HG03460 (cell line): ENCODE measurements around the gene C1QTNF12.

Experiments used
- ATAC-seq: cut with Tn5 transposase; IDR thresholded peaks from one replicate; pipeline ENCODE4 v1.9.1; 2021; ENCODE audit not compliant: unreplicated experiment

C1QTNF12 gene

DNA sequence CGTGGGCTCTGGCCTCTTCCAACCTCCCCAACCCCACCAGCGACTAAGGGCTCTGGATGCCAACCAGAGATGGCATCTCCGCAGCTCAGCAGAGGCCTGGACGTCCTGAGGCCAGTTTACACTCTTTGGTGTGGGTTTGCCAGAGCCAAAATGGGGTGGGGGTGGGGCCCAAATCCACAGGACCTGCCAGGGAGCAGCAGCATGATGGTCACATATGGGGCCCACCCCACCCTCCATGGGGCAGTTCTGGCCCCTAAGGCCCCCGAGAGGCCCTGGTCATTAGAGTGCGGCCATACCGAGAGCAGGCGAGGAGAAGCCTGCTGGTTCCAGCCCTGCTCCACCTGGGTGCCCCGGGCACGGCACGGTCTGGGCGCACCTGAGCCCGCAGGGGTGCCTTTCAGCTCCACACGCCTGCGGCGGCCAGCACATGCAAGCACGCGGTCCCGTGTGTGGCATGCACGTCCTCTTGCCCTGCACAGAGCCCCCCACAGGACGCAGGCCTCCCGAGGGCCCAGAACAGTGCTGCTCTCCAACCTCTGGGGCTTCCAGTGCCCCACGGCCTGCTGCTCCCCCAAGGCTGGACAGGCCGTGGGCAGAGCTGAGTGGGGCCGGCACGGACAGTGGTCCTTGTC, 4.8 kb downstream of the C1QTNF12 start:
- no peak for ATAC-seq

DNA sequence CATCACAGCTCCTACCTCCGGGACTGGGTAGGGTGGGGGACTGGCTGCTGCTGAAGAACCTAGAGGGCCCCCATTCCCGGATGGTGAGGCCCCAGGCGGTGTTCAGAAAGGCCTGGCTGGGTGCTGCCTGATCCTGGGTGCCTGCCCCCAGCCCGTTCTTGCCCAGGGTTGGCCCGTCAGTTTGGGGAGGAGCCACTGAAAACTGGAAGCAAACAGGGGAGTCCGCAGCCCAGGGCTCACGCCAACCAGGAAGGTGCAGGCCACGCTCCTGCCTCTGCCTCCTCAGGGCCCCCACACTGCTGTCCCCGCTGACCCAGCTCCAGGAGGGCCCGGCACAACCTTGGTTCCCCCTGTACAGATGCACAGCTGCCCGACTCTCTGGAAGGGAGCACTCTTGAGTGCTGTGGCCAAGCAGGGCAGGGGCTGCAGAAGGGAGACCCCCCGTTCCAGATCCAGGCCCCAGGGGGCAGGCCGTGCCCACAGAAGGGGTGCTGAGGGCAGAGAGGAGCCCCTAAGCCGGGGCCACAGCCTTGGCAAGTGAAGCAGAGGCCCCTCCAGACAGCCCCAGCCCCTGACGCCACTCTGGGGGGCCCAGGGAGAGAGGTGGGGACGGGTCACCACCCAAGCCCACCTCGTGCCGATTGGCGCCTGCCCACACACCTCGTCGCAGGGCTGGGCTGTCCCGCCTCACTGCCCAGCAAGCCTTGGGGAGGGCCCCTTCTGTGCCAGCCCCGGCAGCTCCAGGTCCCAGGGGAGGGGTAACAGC, 5.5 kb downstream of the C1QTNF12 start:
- no peak for ATAC-seq

DNA sequence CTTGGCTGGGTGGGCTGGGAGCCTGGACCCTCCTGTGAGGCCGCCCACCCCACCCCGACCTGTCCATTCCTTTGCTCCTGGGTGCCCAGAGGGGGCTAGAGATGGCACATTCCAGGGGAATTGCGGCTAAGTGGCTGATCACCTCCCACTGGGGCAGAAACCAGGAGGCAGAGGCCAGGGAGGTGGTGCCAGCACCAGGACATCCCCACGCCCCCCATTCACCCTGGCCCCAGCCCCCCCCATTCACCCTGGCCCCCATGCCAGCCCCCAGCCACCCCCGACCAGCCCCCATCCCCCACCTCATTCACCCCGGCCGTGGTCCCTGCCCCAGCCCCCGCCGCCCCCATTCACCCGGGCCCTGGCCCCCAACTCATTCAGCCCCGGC, 6.2 kb downstream of the C1QTNF12 start:
- no peak for ATAC-seq

DNA sequence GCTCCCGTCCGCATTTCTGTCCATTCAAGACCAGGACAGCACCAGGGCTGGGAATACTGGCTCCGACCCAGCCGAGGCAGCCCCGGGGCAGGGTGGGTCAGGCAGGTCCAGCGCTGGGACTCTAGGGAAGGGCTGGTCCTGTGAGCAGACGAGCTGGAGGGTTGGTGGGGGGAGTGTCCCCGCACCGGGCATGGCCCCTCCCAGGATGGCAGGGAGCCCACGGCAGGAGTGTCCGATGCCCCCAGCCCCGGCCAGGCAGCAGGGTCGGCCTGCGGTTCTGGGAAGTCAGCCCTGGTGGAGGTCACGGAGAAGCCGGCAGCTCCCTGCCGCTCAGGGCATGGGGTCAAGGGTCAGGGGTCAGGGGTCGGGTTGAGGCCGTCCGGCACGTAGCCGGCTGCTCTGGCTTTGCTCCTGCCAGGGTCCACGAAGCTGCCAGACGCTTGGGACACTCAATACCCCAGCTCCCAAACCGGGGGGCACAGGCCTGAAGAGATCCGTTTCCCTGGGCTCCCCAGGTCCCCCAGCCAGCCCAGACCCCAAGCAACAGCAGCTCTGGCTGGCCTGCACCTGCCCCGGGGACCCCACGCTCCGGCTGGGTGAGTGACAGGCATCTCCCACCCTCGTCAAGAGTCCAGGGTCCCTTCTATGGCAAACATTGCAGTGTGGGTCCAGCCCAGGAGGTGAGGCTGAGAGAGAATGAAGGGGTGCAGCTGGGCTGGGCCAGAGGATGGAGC, 6.7 kb downstream of the C1QTNF12 start:
- ATAC-seq, result no peak

DNA sequence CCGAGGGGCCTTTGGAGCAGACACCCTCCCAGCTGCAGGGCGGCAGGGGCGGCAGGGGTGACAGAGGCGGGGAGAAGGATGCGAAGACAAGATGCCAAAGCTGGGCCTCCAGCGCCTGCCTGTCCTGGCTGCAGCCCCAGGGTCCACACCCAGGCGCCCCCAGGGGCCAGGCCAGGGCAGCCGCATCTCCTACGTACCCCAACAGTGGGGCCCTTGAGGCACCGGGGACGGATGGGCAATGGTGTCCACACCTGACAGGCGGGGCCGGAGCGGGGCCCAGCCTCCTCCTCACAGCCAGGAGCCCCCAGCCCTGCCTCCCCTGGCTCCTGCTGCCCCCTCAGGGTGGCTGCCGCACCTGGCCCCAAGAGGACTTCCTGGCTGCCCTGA, 7.3 kb downstream of the C1QTNF12 start:
- ATAC-seq, result no peak

DNA sequence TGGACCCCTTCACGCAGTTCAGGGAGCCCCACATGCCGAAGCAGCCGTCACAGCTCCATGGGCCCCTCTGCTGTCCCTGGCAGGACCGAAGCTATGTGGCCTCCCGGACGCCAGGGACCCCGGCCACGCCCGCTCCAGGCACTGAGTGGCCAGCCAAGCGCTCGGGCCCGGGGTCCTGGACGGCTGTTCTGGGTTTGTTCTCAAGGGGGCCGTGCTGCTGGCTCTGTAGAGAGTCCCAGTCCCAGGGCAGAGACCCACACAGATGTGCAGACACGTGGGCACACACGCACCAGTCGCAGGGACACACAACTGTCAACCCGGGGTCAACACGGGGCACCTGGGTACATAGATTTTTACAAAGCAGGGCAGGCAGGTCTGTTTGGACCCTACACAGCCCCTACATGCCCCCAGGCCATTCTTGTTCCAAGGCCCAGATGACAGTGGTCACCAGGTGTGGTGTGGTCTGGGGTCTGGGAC, 7.8 kb downstream of the C1QTNF12 start:
- no peak for ATAC-seq

DNA sequence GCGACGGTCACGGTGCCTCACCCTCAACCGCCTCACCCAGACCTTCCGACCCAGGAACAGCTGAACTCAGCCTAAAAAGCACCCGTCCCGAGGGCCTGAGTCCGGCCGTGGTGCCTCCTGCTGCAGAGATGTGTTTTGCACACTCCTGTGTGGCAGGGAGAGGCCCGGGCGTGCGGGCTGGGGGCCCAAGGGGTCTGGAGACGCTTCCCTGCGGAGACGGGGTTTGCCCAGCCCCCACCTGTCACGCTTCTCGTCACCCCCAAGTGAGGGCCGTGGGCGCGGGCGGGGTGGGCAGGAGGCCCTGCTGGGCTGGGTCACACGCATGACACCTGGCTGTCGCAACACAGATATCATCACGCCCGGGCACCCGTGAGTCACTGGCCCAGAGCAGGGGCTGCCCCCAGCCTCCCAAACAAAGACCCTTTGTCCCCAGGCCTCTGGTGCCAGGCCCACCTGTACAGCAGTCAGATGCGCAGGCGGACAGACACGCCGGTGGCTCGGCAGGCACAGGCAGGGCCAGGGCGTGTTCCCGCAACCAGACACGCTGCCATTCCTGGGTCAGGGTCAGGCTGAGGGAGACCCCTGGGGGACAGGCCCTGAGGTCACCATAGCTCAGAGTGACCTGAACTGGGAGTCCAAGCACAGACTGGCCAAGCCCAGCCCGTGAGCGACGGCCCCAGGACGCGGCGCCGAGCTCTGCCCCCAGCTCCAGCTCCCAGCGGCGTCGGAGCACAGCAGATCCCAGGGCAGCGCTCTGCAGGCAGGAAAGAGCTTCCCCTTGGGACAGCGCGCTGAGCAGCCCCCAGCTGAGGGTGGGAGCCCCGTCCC, 8.4 kb downstream of the C1QTNF12 start:
- ATAC-seq, result no peak

DNA sequence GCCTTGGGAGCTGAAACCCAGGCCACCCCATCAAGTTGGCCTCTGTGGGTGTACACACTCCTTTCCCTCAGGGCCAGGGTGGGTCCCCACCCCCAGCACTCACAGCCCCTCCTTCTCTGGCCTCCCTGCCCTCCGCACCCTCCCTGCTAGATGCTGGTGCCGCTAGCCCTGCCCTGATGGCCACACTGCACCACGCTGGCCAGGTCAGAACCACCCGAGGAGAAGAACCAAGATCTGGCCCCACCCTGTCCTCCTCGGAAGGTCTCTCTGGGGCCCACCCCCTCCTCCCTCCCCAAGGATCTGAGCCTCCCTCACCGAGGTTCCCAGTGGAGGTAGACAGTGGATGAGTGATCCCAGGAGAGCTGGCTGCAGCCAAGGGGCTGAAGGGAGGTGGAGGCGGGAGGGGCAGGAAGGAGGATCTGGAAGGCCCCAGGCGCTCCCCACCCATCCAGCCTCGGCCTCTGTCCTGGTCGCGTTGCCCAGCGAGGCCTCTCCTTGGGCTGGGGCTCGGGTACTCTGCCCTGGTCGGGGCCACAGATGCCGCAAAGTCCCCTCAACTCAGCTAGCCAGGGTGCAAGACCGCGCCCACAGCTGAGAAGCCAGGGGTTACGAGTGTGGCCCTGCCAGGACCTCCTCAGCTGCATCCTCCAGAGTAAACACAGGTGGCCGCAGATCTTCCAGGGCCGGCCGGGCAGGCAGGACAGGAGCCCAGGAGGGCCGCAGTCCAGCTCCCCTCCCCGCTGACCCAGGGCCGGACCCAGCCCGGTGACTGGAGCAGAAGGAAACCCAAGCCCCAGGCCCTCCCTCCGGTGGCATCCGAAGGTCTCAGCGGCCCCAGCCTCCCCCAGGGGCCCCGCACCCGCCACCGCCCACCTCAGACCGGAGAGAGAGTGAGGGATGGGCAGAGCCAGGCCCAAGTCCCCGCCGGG, 9.3 kb downstream of the C1QTNF12 start:
- ATAC-seq, result no peak

DNA sequence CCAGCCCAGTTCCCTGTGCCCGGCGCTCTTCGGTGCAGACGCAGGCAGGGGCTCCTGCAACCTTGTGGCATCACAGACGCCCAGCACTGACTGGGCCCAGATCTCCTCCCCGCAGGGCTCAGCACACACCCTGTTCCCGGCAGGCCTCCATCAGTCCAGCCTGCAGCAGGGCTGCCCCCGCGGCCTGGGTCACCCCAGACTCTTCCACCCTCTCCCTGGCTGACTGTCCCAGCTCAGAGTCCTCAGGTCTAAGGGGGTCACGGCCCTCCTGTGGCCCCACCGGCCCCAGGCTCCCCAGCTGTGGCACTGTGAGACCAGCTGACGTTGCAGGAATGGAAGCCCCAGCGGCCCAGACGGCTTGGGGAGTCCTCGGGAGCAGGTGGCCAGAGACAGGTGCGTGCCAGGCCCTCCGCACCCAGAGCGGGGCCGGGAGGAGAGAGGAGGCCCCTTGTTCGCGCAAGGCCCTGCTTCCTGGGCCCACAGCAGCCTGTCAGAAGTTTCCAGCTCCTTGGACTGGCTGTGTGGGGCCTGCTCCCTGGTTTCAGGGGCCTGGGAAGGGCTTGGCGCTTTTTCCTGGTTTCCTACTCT, 10.3 kb downstream of the C1QTNF12 start:
- no peak for ATAC-seq

DNA sequence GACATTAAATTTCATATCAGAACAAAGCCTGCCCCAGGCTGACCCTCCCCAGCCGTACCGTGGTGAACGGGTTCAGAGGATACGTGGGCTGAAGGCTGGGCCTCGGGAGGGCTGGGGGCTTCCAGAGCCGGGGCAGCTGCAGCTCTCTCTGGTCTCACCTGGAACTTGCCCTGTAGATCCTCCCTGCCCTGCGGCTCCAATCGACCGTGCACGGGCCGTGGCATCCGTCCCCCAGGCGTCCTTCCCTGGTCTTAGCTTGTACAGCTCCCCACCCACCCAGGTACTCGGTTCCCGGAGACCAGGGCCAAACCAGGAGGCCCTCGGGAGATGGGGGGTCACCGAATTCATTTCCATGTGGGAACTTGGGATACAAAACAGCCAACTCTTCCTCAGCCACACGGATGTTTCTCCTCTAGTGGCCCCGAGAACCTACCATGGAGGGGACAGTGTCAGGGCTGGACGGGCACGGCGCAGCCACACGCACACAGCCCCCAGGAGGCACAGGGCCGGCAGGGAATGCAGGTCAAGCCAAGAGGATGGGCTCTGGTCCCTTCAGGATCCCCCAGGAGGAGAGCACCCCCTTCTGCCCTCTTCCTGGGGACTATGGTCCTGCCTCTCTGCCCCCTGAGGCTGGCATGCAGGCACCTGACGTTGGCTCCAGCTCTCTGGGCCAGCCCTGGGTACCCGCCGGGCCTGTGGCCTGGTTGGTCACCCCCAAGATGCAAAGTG, 11.3 kb downstream of the C1QTNF12 start:
- ATAC-seq, result no peak

DNA sequence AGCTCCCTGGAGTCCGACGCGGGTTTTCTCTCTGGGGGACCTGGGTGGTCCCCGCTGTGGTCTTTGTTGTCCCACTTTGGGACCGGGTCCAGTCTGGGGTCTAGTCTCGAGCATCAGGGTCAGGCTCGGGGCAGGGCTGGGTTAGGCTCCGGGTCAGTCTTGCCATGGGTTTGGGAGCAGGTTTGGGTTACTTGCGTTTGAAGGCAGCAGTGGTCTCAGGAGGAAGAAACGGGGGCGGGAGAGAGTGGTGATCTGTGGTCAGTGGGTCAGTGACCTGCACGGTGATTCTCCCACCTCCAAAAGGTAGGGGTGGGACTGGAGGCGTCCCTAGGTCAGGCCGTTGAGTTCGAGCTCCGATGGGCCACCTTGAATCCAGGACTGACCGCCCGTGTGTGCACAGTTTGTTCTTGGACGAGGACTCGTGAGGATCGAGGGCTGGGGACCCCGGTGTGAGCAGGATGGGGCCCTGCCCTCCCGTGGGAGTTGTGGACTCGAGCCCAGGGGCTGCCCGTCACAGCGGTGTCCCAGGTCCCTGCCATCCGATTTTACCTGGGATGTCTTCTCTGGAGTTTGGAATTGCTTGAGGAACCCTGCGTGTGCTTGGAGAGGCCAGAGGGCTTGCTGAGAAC, 12.2 kb downstream of the C1QTNF12 start:
- ATAC-seq, result no peak

DNA sequence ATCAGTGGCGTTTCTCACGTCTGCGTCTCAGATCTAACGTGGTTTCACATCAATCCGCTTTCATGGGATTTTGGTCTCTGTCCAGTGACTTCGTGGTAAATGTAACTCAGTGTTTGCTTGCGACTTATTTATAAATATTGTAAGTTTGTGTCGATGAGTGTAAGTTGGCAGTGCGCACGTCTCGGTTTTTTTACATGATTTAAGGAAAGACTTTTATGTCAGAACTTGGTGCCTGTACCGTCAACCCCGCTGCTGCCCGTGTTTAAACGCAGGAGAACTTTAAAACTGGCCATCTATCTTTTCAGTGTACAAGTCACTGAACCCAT, 13.0 kb downstream of the C1QTNF12 start:
- no peak for ATAC-seq

DNA sequence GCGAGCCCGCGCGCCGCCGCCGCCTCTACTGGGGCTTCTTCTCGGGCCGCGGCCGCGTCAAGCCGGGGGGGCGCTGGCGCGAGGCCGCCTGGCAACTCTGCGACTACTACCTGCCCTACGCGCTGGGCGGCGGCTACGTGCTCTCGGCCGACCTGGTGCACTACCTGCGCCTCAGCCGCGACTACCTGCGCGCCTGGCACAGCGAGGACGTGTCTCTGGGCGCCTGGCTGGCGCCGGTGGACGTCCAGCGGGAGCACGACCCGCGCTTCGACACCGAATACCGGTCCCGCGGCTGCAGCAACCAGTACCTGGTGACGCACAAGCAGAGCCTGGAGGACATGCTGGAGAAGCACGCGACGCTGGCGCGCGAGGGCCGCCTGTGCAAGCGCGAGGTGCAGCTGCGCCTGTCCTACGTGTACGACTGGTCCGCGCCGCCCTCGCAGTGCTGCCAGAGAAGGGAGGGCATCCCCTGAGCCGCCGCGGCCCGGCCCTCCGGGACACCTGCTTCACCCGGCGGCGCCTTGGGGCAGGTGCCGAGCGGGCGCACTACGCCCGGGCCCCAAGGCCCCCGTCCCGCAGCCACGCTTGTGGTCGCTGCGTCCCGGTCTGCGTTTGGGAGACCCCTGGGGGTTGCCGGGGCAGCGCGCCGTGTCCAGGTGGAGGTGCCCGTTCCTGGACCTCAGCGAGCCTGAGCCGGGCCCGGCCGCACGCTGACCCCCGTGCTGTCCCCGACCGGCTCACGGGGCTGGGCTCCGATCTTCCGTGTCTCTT, 13.5 kb downstream of the C1QTNF12 start:
- ATAC-seq, result no peak

DNA sequence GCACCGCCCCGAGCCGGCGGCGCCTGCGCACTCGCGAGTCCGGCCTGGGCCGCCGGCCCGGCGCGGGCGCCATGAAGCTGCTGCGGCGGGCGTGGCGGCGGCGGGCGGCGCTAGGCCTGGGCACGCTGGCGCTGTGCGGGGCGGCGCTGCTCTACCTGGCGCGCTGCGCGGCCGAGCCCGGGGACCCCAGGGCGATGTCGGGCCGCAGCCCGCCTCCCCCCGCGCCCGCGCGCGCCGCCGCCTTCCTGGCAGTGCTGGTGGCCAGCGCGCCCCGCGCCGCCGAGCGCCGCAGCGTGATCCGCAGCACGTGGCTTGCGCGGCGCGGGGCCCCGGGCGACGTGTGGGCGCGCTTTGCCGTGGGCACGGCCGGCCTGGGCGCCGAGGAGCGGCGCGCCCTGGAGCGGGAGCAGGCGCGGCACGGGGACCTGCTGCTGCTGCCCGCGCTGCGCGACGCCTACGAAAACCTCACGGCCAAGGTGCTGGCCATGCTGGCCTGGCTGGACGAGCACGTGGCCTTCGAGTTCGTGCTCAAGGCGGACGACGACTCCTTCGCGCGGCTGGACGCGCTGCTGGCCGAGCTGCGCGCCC, 14.2 kb downstream of the C1QTNF12 start, which contains the start of gene B3GALT6:
Gene B3GALT6 (plus strand): TSS at position 30 of the 588 bp plus-strand sequence. CDS start 42 bp downstream, at position 72.
- ATAC-seq, result no peak

DNA sequence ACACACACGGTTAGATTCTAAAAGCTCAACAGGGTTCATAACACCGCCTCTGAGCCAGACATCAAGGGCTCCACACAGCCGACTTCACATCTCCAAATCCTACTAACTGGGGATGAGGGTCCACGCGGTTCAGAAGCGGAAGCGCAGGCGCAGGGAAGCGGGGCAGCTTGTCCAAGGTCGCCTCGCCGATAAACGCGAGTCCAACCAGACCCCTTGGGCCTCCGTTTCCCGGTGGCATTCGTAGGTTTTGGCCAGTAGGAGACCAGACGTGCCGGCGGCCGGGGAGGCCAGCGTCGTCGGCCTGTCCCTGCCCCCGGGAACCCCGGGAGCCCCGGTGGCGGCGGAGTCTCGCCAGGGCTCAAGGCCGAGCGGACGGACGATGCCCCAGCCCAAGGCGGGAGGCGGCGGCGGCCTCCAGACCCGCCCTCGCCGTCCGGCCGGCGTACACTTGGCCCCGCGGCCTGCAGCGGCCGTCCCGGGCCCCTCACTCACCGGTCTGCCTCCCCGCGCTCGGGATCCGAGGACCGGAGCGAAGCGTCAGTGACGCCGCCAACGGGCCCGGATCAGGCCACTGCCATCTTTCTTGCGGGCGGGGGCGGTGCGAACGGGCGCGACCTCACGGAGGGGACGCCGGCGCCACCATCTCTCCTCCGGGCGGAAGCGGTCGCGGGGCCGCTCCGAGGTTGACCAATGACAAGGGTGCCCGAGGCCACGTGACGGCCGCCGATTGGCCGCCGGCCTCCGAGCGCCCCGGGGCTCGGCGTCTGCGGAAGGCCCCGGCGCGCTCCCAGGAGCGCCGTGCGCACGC, 14.9 kb downstream of the C1QTNF12 start, which contains the start of gene SDF4:
Gene SDF4 (minus strand): TSS at position 602 of the 808 bp plus-strand sequence. CDS start 3,229 bp downstream, outside the sequence.
- ATAC-seq, result peak; percentile 78

DNA sequence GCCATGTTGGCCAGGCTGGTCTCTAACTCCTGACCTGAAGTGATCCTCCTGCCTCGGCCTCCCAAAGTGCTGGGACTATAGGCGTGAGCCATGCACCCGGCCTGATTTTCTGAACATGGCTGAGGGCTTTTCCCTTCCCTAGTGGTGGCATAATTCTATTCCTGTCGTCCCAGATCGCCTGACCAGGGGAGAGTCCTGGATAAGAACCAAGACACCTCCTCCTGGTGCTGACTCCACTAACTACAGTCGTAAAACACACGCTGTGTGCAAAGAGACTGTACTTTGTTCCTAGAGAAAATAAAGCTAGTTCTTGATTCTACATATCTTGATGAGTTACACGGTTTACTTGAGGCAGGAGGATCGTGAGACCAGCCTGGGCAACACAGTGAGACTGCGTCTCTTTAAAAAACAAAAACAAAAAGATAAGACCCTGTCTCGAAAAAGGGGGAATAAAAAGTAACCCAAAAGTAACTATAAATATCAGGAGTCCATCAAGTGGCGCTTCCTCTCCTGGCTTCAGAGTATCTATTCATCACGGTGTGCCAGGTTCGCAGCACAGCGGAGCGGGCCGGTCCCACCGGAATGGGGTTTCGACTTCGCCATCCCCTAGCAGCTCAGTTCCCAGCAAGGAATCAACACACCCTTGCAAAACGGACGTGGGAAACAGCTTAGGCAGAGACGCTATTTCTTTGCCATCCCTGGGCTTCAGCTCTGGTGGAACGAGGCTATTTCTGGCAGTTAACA, 15.7 kb downstream of the C1QTNF12 start:
- ATAC-seq, result no peak
